ENCODE measurements around the gene TRIM13. TPM values are rescaled to one million over a fixed set of nuclear protein-coding genes. Genes with fewer than 3 reads are reported as not detected.
A peak's percentile ranks its signal among the peaks of the same experiment; 100 is the strongest.
"Not testable (repeated sequence)": the region's sequence is repeated elsewhere in the genome, so short reads cannot be mapped to it uniquely, and the experiment has no call there.

TRIM13 gene
- 14.7 and 16.5 TPM in 2 replicates for total RNA-seq

DNA sequence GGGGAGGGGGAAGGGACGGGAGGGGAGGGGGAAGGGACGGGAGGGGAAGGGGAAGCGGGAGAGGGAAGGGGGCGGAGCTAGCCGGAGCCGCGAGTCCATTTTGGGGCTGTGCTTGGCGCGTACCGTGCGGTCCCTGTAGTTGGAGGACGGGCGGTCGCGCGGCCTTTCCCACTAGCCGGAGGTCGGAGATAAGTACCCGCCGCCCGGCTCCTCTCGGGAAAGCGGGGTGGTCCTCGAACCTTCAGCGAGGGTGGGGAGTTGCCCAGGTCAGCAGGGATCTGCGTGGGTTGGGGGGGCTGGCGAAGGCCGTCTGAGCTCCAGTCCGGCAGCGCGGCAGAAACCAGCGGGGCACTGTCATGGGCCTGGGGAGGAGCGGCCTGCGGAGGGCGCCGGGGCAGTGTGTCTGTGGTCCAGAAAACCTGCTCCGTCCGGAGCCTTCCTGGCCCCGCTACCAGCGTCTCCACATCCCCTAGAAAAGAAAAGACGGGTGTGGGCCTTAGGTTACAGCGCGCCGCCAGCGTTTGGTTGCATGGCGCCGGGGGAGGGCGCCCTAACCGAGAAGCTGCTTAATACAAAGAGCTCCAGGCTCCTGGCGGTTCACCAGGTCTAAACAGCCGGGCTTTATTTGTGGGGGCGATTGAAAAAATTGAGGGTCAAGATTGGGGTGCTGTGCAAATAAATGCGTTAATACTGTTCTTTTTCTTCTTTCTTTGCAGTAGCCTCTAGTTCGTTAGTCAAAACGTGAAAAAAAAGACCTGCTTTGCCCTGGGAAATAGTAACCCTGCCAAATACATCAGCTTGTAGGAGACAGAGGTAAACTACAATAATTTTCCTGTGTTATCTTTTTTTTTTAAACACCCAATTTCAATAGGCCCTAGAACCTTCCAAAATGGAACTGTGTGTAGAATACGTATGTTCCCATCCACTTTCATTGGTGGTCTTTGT lies at the start of gene TRIM13:
TRIM13 (plus strand) TSS at position 92 of the 945 bp plus-strand sequence. CDS start 14,899 bp downstream, outside the sequence.
- H3K36me3 Mint-ChIP-seq (ENCODE audit: low read depth), result peaks cover 26% of the 10 kb centered on the region
- H3K9me3 Mint-ChIP-seq, result no peaks in the 10 kb centered on the region
- H3K4me1 Mint-ChIP-seq (ENCODE audit: low read depth), result peaks cover 54% of the 10 kb centered on the region
- H3K4me3 Mint-ChIP-seq, result peak within 1 kb of the TSS; percentile 87
- H3K27me3 Mint-ChIP-seq (ENCODE audit: insufficient read depth), result no peaks in the 10 kb centered on the region
- peak; percentile 76 for DNase-seq (ENCODE audit: low spot score)
- peak within 1 kb of the TSS; percentile 82 for H3K27ac Mint-ChIP-seq
- intact Hi-C loops (cut with micrococcal nuclease), result loop anchor here (1.0 to 5.0 kb wide), 13 partner anchors 20 to 915 kb away; partner anchors contain the start of genes KPNA3 and SPRYD7

GRCh38 chr13:49948777-49949270 lies 48.0 kb upstream of the TRIM13 start:
- H3K4me1 Mint-ChIP-seq (ENCODE audit: low read depth); H3K27me3 Mint-ChIP-seq (ENCODE audit: insufficient read depth); H3K9me3 Mint-ChIP-seq; H3K27ac Mint-ChIP-seq; H3K36me3 Mint-ChIP-seq (ENCODE audit: low read depth); intact Hi-C loops (cut with micrococcal nuclease); DNase-seq (ENCODE audit: low spot score); H3K4me3 Mint-ChIP-seq: not testable (repeated sequence)

DNA sequence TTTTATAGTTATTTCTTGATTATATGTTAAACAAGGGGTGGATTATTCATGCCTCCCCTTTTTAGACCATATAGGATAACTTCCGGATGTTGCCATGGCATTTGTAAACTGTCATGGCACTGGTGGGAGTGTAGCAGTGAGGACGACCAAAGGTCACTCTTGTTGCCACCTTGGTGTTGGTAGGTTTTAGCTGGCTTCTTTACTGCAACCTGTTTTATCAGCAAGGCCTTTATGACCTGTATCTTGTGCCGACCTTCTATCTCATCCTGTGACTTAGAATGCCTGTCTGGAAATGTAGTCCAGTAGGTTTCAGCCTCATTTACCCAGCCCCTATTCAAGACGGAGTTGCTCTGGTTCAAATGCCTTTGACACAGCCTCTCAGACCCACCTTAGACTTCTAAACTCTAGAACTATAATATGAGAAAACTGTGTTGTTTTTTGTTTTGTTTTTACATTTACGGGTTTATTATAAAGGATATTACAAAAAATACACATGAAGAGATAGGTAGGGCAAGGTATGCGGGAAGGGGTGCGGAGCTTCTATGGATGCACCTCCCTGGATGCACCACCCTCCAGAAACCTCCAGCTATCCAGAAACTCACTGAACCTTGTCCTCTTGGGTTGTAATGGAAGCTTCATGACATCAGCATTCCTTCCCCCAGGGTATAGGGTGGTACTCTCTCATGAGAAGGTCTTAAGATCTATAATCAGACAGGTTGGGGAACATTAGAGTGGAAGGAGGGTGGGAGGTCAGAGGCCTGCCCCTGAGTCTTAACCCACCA lies 44.9 kb upstream of the TRIM13 start:
- H3K4me3 Mint-ChIP-seq, result no peak overlapping the region
- H3K27ac Mint-ChIP-seq, result no peak overlapping the region
- H3K27me3 Mint-ChIP-seq (ENCODE audit: insufficient read depth), result no peaks in the 10 kb centered on the region
- H3K4me1 Mint-ChIP-seq (ENCODE audit: low read depth), result no peaks in the 10 kb centered on the region
- H3K9me3 Mint-ChIP-seq, result no peaks in the 10 kb centered on the region
- no peak for DNase-seq (ENCODE audit: low spot score)
- no peaks in the 10 kb centered on the region for H3K36me3 Mint-ChIP-seq (ENCODE audit: low read depth)
- intact Hi-C loops (cut with micrococcal nuclease), result no loop called here

- Mint-ChIP-seq H3K36me3 (ENCODE audit: low read depth) (no peaks in the 10 kb centered on the region), H3K27me3 (ENCODE audit: insufficient read depth) (no peaks in the 10 kb centered on the region), H3K27ac (no peak overlapping the region), H3K4me1 (ENCODE audit: low read depth) (no peaks in the 10 kb centered on the region), H3K9me3 (no peaks in the 10 kb centered on the region), H3K4me3 (no peak overlapping the region)
- no peak for DNase-seq (ENCODE audit: low spot score)
- intact Hi-C loops (cut with micrococcal nuclease), result no loop called here
Measured at GRCh38 chr13:49953560-49953959, 43.3 kb upstream of the TRIM13 start.

DNA sequence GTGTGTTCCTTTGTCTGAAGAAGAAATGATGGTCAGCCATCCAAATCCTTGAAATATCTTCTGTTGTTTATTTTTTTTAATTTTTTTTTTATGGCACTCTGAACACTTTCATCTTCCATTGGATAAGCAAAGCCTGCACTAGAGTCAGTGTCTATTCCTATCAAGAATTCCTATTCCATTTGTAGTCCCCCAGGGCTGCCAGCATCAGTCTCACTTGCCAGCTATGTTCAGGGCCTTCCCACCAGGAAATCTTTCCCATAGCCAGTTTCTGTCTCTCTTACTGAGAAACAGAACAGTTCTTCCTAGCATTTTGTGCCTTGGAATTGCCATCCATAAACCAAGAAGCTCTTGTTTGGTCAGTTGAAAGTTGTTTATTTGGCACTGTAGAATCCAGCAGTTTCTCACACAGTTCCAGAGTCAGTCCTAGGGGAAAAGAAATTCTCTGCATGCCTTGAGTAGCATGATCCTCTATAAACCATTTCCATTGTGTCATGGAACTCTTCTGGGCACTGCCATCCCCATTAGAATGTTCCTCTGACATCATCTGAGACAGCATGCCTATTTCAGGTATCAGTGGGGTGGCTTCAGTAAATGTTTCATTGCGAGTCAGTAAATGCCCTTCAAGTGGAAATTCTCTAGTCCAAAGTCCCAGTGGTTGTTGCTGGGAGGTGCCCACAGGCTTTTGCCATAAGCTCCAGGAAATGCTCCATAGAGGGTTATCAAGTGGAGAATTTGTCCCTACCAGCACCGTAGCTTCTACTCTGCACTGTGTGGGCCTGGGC lies 42.0 kb upstream of the TRIM13 start:
- Mint-ChIP-seq H3K27ac (no peak overlapping the region), H3K4me1 (ENCODE audit: low read depth) (no peaks in the 10 kb centered on the region), H3K36me3 (ENCODE audit: low read depth) (no peaks in the 10 kb centered on the region), H3K9me3 (peaks cover 7% of the 10 kb centered on the region), H3K27me3 (ENCODE audit: insufficient read depth) (no peaks in the 10 kb centered on the region), H3K4me3 (no peak overlapping the region)
- no peak for DNase-seq (ENCODE audit: low spot score)
- intact Hi-C loops (cut with micrococcal nuclease), result no loop called here

- DNase-seq (ENCODE audit: low spot score), result no peak
- Mint-ChIP-seq H3K4me3 (no peak overlapping the region), H3K27me3 (ENCODE audit: insufficient read depth) (no peaks in the 10 kb centered on the region), H3K27ac (no peak overlapping the region), H3K36me3 (ENCODE audit: low read depth) (peaks cover 5% of the 10 kb centered on the region), H3K9me3 (peaks cover 7% of the 10 kb centered on the region), H3K4me1 (ENCODE audit: low read depth) (no peaks in the 10 kb centered on the region)
- intact Hi-C loops (cut with micrococcal nuclease), result no loop called here
Measured at GRCh38 chr13:49956131-49956530, 40.7 kb upstream of the TRIM13 start.

DNA sequence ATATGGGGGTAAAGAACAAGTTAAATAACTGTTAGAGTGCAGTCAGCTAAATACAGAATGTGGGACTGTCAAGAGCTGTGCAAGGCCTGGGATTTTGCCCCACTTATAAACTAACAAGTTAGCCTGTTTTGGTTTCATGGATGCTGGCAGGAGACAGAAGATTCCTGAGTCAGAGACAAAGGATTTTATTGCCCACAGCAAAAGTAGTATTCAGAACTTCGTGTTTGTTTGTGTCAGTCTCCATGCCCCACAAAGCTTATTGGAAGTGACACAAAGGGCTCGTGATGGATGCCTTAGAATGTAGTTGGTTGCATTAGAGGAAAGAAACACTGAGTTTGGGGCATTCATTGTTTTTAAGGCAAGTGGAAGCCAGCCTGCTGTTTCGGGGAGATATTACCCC lies 38.5 kb upstream of the TRIM13 start:
- H3K27me3 Mint-ChIP-seq (ENCODE audit: insufficient read depth), result no peaks in the 10 kb centered on the region
- H3K4me3 Mint-ChIP-seq, result no peak overlapping the region
- H3K36me3 Mint-ChIP-seq (ENCODE audit: low read depth), result peaks cover 6% of the 10 kb centered on the region
- intact Hi-C loops (cut with micrococcal nuclease), result no loop called here
- H3K4me1 Mint-ChIP-seq (ENCODE audit: low read depth), result no peaks in the 10 kb centered on the region
- no peak for DNase-seq (ENCODE audit: low spot score)
- no peak overlapping the region for H3K27ac Mint-ChIP-seq
- peaks cover 15% of the 10 kb centered on the region for H3K9me3 Mint-ChIP-seq

DNA sequence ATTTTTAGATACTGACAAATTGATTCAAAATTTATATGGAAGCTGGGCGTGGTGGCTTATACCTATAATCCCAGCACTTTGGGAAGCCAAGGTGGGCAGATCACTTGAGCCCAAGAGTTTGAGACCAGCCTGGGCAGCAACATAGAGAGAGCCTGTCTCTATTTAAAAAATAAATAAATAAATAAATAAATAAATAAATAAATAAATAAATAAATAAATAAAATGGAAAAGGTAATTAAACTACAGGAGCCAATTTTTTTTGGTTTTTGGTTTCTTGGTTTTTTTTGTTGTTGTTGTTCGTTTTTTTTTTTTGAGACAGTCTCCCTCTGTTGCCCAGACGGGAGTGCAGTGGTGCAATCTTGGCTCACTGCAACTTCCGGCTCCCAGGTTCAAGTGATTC lies 29.4 kb upstream of the TRIM13 start:
- H3K4me3 Mint-ChIP-seq, result no peak overlapping the region
- no peaks in the 10 kb centered on the region for H3K4me1 Mint-ChIP-seq (ENCODE audit: low read depth)
- no peak for DNase-seq (ENCODE audit: low spot score)
- H3K9me3 Mint-ChIP-seq, result peaks cover 14% of the 10 kb centered on the region
- no peaks in the 10 kb centered on the region for H3K27me3 Mint-ChIP-seq (ENCODE audit: insufficient read depth)
- H3K36me3 Mint-ChIP-seq (ENCODE audit: low read depth), result peaks cover 25% of the 10 kb centered on the region
- intact Hi-C loops (cut with micrococcal nuclease), result no loop called here
- H3K27ac Mint-ChIP-seq, result no peak overlapping the region

GRCh38 chr13:49972709-49973108 lies 24.1 kb upstream of the TRIM13 start:
- Mint-ChIP-seq H3K36me3 (ENCODE audit: low read depth) (peaks cover 8% of the 10 kb centered on the region), H3K4me3 (no peak overlapping the region), H3K27ac (no peak overlapping the region), H3K4me1 (ENCODE audit: low read depth) (peaks cover 5% of the 10 kb centered on the region), H3K27me3 (ENCODE audit: insufficient read depth) (no peaks in the 10 kb centered on the region), H3K9me3 (no peaks in the 10 kb centered on the region)
- no peak for DNase-seq (ENCODE audit: low spot score)
- intact Hi-C loops (cut with micrococcal nuclease), result no loop called here

DNA sequence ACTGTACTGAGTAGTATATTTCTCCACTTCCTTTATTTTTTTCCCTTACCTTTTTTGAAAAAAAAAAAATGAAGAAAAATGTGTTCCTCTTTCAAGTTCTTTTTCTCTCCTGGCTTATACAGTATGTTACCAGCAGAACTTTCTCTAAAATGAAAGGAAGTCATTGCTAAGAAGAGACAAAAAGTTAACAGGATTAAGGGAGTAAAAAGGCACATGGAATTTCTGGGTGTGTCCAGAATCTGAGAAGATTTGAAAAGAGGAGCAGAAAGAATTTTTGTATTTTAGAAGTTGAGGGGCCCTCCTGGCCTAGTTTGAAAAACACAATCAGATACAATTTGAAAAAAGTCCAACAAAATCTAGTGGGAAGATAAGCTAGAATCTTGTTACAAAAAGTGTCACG lies 21.0 kb upstream of the TRIM13 start:
- Mint-ChIP-seq H3K4me1 (ENCODE audit: low read depth) (peaks cover 5% of the 10 kb centered on the region), H3K27me3 (ENCODE audit: insufficient read depth) (no peaks in the 10 kb centered on the region), H3K4me3 (no peak overlapping the region), H3K9me3 (no peaks in the 10 kb centered on the region), H3K36me3 (ENCODE audit: low read depth) (peaks cover 3% of the 10 kb centered on the region), H3K27ac (no peak overlapping the region)
- no peak for DNase-seq (ENCODE audit: low spot score)
- intact Hi-C loops (cut with micrococcal nuclease), result loop anchor here (1.0 to 2.0 kb wide), 5 partner anchors 21 to 1094 kb away; partner anchors contain the start of gene TRIM13

GRCh38 chr13:49976314-49977258 lies 20.3 kb upstream of the TRIM13 start:
- Mint-ChIP-seq H3K27me3 (ENCODE audit: insufficient read depth) (no peaks in the 10 kb centered on the region), H3K9me3 (no peaks in the 10 kb centered on the region), H3K27ac (no peak overlapping the region), H3K4me1 (ENCODE audit: low read depth) (peaks cover 5% of the 10 kb centered on the region), H3K36me3 (ENCODE audit: low read depth) (peaks cover 5% of the 10 kb centered on the region), H3K4me3 (no peak overlapping the region)
- peak; percentile 56 for DNase-seq (ENCODE audit: low spot score)
- intact Hi-C loops (cut with micrococcal nuclease), result loop anchor here (1.0 to 2.0 kb wide), 5 partner anchors 20 to 1094 kb away; partner anchors contain the start of gene TRIM13

All from activated T-helper 1 cell treated with anti-CD3 and anti-CD28 coated beads, Interleukin-12 subunit alpha, Interleukin-12 subunit beta, Interleukin-2, Interleukin-4 antibody, amounts not matched to agents 30 ng/mL and 10 ng/mL and 1 ng/mL, durations not matched to agents 14 hours and 24 hours and 36 hours (primary cell).